Stimulated activated CD4-positive, alpha-beta T cell treated with anti-CD3 and anti-CD28 coated beads, Interleukin-1b, Interleukin-23, amount 100 ng/mL, for 4 hours (primary cell): ENCODE results near the gene GCSAM.

Source experiments
- DNase-seq, 2 donors: peaks; one replicate each; pipeline ENCODE4 v3.0.0-alpha.2; 2020; ENCODE audit warnings: low read depth in 2 of 2

GCSAM gene

GRCh38 chr3:112129925-112130637 lies 3.0 kb downstream of the GCSAM start:
- DNase-seq, result no peak

DNA sequence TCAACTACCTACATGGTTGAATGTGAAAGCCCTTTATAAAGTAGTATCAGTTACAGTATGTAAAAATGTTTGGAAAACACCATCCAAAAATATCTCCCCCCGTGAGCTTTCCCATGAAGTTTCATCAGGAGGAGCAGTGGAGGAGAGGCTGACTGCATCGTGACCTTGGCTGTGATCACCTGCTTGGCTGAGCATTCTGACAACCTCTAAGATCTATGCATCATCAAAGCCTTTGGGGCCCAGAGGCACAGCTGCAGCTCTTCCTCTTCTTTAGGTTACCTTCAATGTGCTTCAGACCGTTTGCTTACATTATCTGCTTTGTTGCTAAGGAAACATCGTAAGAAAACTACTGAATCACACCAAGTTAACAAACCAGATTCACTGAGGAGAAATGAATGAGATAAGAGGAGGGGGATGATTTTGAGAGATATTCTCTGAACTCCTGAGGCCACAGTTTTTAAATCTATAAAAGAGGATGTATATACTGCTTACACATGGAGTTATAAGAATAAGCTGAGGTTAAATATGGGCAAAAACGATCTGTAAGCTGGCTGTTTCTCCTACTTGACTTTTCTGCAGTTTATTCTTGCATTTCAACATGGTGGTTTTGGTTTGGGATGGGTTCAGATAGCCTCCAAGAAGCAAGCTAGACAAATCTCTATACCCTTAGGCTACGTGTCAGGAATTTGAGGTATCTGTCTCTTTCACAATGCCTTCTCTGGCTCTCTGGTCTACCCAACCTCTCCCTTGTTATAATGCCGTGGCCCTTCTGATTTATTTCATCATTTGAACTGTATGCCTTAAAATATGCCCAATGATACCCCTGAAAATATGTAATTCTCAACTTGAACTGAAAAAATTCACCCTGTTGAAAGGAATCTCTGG lies 4.0 kb downstream of the GCSAM start:
- DNase-seq, result peak in 1 of 2 donors; percentile 37

GRCh38 chr3:112127522-112128494 lies 5.2 kb downstream of the GCSAM start:
- no peak for DNase-seq

GRCh38 chr3:112126511-112126911 lies 6.5 kb downstream of the GCSAM start:
- no peak for DNase-seq

DNA sequence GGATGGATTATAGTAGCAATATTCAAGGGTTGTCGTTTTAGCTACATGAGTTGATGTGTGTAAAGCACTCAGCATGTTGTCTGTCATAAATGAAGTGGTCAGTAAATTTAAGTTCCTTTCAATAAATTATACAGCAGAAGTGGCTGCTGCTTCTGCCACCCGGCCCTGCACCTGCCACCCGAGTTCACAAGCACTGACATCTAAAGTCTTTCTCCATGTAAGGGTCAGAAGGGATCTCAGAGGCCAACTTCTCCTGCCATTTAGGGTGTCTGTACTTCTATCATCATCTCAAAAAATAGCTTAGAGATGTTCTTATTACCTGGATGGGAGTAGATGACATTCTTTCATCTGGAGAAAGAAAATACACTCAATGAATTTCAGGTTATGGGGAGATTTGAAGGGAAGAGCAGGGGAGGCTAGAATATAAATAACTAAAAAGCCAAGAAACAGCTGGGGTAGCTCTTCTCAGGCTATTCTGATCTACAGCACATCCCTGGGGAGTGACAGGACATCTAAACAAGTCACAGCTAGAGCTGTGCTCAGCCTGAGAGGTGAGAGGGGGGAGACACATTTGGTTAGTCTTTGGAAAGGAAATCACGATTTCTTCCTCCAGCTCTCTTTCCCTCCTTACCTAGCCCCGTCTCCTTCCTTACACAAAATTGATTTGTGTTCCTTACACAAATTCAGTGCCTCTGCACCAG lies 8.0 kb downstream of the GCSAM start:
- DNase-seq, result no peak

GRCh38 chr3:112123548-112123947 lies 9.5 kb downstream of the GCSAM start:
- DNase-seq, result no peak

- no peak for DNase-seq
Measured at GRCh38 chr3:112122870-112123269, 10.2 kb downstream of the GCSAM start.

- no peak for DNase-seq
Measured at GRCh38 chr3:112121577-112122547, 11.2 kb downstream of the GCSAM start.

GRCh38 chr3:112119962-112120836 lies 12.8 kb downstream of the GCSAM start:
- DNase-seq, result no peak

DNA sequence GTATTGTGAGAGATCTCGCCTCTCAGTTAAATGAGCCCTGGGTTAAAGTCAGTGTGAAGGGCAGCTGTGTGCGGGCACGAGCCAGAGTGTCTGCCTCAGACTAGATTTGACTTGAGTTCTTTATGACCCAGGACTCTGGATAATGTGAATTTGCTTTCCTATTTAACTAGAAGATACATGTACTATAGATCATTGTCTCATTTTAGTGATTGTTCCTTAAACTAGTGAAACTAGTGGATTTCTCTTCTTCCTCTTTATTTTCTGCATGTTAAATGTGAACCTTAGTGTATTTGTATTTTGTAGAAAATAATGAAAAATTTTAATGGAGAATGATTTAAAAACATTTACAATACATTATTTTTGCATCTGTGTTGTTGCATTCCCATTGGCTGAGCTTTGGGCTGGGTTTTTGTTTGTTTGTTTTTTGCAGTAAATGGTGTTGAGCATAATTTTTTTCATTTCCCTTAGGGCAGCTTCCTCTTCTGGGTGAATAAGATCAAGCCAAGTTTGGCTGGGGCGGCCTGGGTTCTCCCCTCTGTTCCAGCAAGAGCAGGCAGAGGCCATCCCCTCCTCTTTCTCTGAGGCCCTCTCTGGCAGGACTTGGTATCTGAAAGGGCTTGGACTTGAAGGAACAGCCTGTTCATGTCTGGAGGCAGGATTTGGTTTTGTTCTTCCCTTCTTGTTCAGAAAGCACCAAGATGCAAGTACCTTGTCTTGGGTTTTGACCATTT lies 15.0 kb downstream of the GCSAM start:
- DNase-seq, result no peak

DNA sequence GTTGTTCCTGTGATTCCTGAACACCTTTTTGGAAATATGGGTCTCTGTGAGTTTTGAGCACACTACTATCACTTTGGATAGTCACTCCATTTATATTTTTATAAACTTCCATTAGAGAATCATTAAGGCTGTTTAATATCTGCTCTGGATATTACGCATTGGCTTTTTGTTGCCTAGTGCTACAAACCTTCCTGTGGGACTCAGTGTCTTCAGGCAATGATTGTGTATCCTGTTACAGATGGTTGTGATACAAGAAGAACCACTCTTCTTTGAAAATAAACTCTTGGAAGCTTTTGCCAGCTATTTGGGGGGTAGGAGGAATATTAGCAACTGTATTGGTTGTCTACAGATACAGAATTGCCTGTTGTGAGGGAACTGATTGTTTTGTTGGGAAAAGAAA lies 15.6 kb downstream of the GCSAM start:
- no peak for DNase-seq

DNA sequence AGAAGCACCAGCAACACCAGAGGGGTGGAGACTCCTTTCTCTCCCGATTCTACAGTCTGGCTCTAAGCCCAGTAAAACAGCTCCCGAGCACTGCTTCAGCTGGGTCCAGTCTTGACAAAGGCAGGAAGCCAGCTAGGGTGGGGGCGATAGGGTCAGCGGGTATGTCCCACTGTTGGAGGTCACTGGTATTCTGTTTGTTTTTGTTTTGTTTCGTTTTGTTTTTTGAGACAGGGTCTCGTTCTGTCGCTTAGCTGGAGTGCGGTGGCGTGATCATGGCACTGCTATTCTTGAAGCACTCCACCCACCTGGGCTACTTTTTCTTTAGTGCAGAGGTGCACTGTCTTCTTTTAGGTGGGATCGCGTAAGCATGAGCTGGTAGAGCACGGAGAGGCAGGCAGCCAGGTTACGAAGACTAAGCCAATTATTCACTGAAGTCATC lies 16.3 kb downstream of the GCSAM start:
- DNase-seq, result no peak

GRCh38 chr3:112115806-112116383 lies 17.2 kb downstream of the GCSAM start:
- DNase-seq, result no peak

DNA sequence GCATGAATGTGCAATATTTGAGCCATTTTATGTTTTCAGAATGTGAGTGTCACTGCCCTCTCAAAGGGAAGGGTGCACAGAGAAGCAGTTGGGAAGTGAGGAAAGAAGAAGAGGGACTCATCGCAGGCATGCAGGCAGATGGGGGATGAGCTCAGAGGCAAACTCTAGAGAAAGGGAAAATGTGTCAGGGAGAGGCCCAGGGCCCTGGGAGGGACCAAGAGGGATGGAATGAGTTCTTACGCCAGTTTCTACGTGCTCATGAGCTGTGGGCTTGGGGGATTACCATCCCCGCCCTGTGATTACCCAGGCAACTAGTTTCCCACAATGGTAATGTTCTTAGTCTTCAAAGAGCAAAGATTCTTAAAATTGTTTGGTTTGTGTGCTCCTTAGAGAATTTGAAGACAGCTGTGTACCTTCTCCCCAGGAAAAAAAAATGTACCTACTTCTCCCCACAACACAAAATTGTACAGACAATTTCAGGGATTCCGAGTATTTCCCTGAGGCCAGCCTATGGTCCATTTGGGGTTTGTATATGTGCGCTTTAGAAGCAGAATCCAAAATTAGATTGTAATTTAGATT lies 17.8 kb downstream of the GCSAM start:
- no peak for DNase-seq

DNA sequence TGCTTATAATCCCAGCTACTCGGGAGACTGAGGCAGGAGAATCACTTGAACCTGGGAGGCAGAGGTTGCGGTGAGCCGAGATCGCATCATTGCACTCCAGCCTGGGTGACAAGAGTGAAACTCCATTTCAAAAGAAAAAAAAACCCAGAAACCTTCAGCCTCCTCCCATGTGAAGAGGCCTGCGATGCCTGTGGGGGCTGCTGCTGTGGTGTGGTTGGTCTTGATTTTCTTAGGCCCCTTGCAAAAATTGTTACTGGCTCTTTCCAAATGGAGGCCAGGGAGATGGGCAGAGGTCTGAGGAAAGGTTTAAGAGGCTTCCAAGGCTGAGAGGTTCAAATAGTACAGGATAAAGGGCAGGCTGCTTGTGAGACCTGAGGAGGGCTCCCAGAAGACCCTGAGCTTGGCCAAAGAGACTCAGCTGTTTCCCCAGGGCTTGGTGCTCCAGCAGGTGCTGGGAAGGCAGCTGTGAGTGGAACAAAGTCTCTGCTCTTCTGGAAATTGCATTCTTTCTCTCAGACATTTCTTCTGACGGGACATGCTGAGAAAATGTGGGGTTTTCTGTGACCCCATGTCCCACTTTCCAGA lies 18.4 kb downstream of the GCSAM start:
- DNase-seq, result no peak

GRCh38 chr3:112111785-112112402 lies 21.2 kb downstream of the GCSAM start:
- DNase-seq, result peak; percentile 14 to 48

DNA sequence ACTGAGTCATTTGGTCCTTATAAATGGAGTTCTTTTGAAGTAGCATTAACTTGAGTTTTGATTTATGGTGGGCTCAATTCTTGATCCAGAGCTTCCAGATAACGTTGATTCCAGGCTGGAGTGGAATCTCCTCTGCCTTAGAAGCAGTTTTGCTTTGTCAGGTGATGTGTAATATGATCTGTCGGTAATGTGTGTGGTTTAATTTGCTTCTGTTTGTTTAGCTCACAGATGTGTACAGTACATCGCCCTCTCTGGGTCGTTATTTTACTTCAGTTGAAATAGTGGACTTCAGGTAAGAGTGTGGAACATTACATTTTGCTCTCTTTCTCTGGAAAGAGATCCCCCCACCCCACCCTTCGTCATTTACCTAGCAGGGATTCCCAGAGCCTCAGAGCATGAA lies 23.7 kb downstream of the GCSAM start:
- DNase-seq, result no peak
